Natural killer cell (primary cell): ENCODE data around the gene ABCA10. TPM values are rescaled to one million over a fixed set of nuclear protein-coding genes. Genes with fewer than 3 reads are reported as not detected.

Source experiments
- ATAC-seq, 3 donors: fragments of 150-1000 bp in 2 of 3; fragments of 200-7000 bp in 1 of 3; cut with Tn5 transposase; 1 replicate in 1 of 3; 2 replicates in 2 of 3; pipeline ENCODE4 v1.10.0; 2021; ENCODE audit warnings: mild to moderate bottlenecking in 2 of 3, moderate library complexity in 2 of 3
- DNase-seq, 2 donors: peaks; one replicate each; pipeline versions ENCODE4 v3.0.0 to v3.0.0-alpha.2; 2013 to 2021; ENCODE audit warnings: mixed read lengths in 1 of 2
- H3K27ac ChIP-seq: one replicate; pipeline ENCODE4 v1.5.1; 2013; ENCODE audit warnings: mild to moderate bottlenecking, low read length
- H3K27me3 ChIP-seq: one replicate; pipeline ENCODE4 v1.6.1; 2013; ENCODE audit warnings: low read length; ENCODE audit not compliant: control insufficient read depth, insufficient read depth
- H3K36me3 ChIP-seq: one replicate; pipeline ENCODE4 v1.6.1; 2013; ENCODE audit warnings: low read length; ENCODE audit not compliant: control insufficient read depth, insufficient read depth
- H3K4me1 ChIP-seq: one replicate; pipeline ENCODE4 v1.6.1; 2013; ENCODE audit warnings: low read length; ENCODE audit not compliant: control insufficient read depth, insufficient read depth
- H3K4me3 ChIP-seq: one replicate; pipeline ENCODE4 v1.5.1; 2013; ENCODE audit warnings: low read length
- H3K9me3 ChIP-seq: one replicate; pipeline ENCODE4 v1.6.1; 2013; ENCODE audit warnings: low read length; ENCODE audit not compliant: control insufficient read depth, insufficient read depth
- H3K27ac Mint-ChIP-seq, 2 donors: one replicate each; pipeline ENCODE4 v1.8.0; 2022; ENCODE audit warnings: mild to moderate bottlenecking in 2 of 2, mixed read lengths in 2 of 2, moderate library complexity in 1 of 2
- H3K27me3 Mint-ChIP-seq, 2 donors: one replicate each; pipeline ENCODE4 v1.8.0; 2022; ENCODE audit warnings: low read depth in 2 of 2, mixed read lengths in 2 of 2
- H3K36me3 Mint-ChIP-seq: one replicate; pipeline ENCODE4 v1.8.0; 2022; ENCODE audit warnings: mixed read lengths
- H3K4me1 Mint-ChIP-seq, 2 donors: one replicate each; pipeline ENCODE4 v1.8.0; 2022; ENCODE audit warnings: mixed read lengths in 2 of 2
- H3K4me3 Mint-ChIP-seq: one replicate; pipeline ENCODE4 v1.8.0; 2022; ENCODE audit warnings: mild to moderate bottlenecking, moderate library complexity, mixed read lengths
- H3K9me3 Mint-ChIP-seq, 2 donors: one replicate each; pipeline ENCODE4 v1.8.0; 2022; ENCODE audit warnings: mixed read lengths in 2 of 2
- CTCF ChIP-seq: fragments of 200-600 bp; IDR thresholded peaks from one replicate; pipeline ENCODE4 v1.8.0; 2022; ENCODE audit warnings: antibody characterized with exemption
- WGBS: methylation state at CpG from one replicate; pipeline ENCODE4 v1.1.7; 2013; ENCODE audit warnings: missing lambda C conversion rate; ENCODE audit not compliant: insufficient coverage; 5-methylcytosine and 5-hydroxymethylcytosine counted together
- intact Hi-C: fragments of 100-400 bp; cut with micrococcal nuclease; formaldehyde crosslinking; loops from one replicate; pipeline ENCODE4 v1.14.2; 2022
- total RNA-seq, 4 donors: library from RNA; stranded (reverse); fragments of 120-200 nt in 1 of 4; gene quantifications; one replicate each; pipeline versions ENCODE4 v1.2.3 to v1.2.4, GENCODE V29; 2013 to 2022

Gene ABCA10
- total RNA-seq, 3 donors from 2014 or later (not counting 1 experiment from before 2014, with no cell fraction given) = 2.3 to 3.4 (median 2.7) TPM

- WGBS = 83% methylated on average over 1 of the region's 1 CpG
- H3K9me3 Mint-ChIP-seq = no peaks in the 10 kb centered on the region
- no peak overlapping the region for H3K4me3 Mint-ChIP-seq
- DNase-seq = no peak
- H3K36me3 Mint-ChIP-seq = peaks cover 6% of the 10 kb centered on the region
- H3K4me1 ChIP-seq = no peaks in the 10 kb centered on the region
- H3K27me3 Mint-ChIP-seq = peaks cover under 1% of the 10 kb centered on the region in 2 donors
- H3K9me3 ChIP-seq = no peaks in the 10 kb centered on the region
- no peaks in the 10 kb centered on the region for H3K4me1 Mint-ChIP-seq
- ATAC-seq = no peak
- H3K4me3 ChIP-seq = no peak overlapping the region
- intact Hi-C loops = no loop called here
- no peak overlapping the region for H3K27ac ChIP-seq
- H3K27ac Mint-ChIP-seq = no peak overlapping the region
- no peaks in the 10 kb centered on the region for H3K36me3 ChIP-seq
- H3K27me3 ChIP-seq = no peaks in the 10 kb centered on the region
- no peak for TF ChIP-seq CTCF
These were observed 78.3 kb downstream of the ABCA10 start for GRCh38 chr17:69150333-69150732.

- H3K4me3 Mint-ChIP-seq = no peak overlapping the region
- intact Hi-C loops = no loop called here
- Histone ChIP-seq H3K36me3 (no peaks in the 10 kb centered on the region), H3K4me3 (no peak overlapping the region), H3K27ac (no peak overlapping the region), H3K4me1 (no peaks in the 10 kb centered on the region), H3K27me3 (no peaks in the 10 kb centered on the region), H3K9me3 (no peaks in the 10 kb centered on the region)
- WGBS = 86% methylated on average over 2 of the region's 2 CpGs
- ATAC-seq (no peak), DNase-seq (no peak)
- H3K27me3 Mint-ChIP-seq = peaks cover 3 to 7% of the 10 kb centered on the region in 2 donors
- no peaks in the 10 kb centered on the region for H3K4me1 Mint-ChIP-seq
- peaks cover 6% of the 10 kb centered on the region for H3K36me3 Mint-ChIP-seq
- no peak for TF ChIP-seq CTCF
- H3K9me3 Mint-ChIP-seq = no peaks in the 10 kb centered on the region
- H3K27ac Mint-ChIP-seq = no peak overlapping the region
These were observed 81.2 kb downstream of the ABCA10 start for GRCh38 chr17:69147460-69147859.

- H3K27me3 Mint-ChIP-seq = peaks cover 3 to 7% of the 10 kb centered on the region in 2 donors
- no peak overlapping the region for H3K27ac Mint-ChIP-seq
- H3K4me1 Mint-ChIP-seq = no peaks in the 10 kb centered on the region
- H3K4me3 Mint-ChIP-seq = no peak overlapping the region
- no peaks in the 10 kb centered on the region for H3K9me3 ChIP-seq
- no peaks in the 10 kb centered on the region for H3K27me3 ChIP-seq
- TF ChIP-seq CTCF = no peak
- no peak overlapping the region for H3K4me3 ChIP-seq
- intact Hi-C loops = no loop called here
- no peak for DNase-seq
- H3K36me3 ChIP-seq = no peaks in the 10 kb centered on the region
- no peak overlapping the region for H3K27ac ChIP-seq
- ATAC-seq = no peak
- H3K36me3 Mint-ChIP-seq = no peaks in the 10 kb centered on the region
- no peaks in the 10 kb centered on the region for H3K4me1 ChIP-seq
- H3K9me3 Mint-ChIP-seq = no peaks in the 10 kb centered on the region
- 94% methylated on average over 1 of the region's 2 CpGs for WGBS
These were observed 84.0 kb downstream of the ABCA10 start for GRCh38 chr17:69144331-69145255.
